GM18870 (cell line): ENCODE data around the gene HHIPL2.
A peak's percentile ranks its signal among the peaks of the same experiment; 100 is the strongest.

Experiments
- ATAC-seq: cut with Tn5 transposase; IDR thresholded peaks from one replicate; pipeline ENCODE4 v1.9.1; 2021; ENCODE audit warnings: moderate library complexity; ENCODE audit not compliant: unreplicated experiment

Gene HHIPL2

DNA sequence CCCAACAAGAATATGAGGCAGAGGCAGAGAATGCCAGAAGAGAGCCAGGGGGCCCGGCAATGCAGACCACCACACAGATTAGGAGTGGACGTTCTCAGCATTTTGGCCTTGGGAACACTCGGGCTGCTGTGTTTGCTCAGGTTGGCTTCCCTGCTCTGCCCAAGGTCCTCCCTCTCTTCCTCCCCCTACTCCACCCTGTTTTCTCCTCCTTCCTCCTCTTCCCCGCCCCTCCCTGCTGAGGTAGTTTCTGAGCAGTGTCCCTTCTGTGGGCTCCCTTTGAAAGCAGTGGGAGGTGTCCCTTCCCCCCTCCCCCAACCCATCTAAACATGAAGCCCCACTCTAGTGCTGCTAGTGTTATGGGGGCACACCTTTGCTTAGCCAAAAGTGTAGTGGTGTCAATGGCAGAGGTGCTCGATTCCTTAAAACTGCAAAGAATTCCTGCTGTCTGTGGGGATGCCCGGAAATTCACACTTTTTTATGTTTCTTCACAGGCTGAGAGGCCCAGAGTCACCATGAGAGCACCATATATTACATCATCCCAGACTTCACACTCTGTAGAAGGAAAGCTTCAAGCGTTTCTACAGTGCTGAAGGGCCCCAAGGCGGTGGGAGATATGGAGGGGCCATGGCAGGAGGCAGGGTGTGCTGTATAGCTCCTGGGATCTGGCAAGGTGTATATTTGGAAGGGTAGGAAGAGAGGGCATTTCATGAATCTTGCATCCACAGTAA is at the start of gene HHIPL2:
HHIPL2 (minus strand) TSS at position 161 of the 728 bp plus-strand sequence; CDS start at position 101, 60 bp downstream.
- ATAC-seq: no peak

DNA sequence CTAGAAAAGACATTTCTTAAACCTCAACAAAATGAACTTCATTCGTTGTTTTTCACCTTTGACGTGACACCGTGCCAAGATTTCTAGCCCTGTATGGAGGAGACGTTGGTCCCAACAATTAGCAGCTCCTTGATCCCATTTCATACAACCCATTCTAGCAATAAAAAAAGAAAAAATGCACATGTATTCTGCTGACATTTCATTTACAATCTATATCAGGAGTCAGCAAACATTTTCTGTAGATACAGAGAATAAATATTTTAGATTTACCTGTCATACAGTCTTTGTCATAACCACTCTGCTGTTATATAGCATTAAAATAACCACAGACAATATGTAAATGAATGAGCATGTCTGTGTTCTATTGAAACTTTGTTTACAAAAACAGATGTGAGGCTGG is 48.8 kb upstream of the HHIPL2 start:
- no peak for ATAC-seq

DNA sequence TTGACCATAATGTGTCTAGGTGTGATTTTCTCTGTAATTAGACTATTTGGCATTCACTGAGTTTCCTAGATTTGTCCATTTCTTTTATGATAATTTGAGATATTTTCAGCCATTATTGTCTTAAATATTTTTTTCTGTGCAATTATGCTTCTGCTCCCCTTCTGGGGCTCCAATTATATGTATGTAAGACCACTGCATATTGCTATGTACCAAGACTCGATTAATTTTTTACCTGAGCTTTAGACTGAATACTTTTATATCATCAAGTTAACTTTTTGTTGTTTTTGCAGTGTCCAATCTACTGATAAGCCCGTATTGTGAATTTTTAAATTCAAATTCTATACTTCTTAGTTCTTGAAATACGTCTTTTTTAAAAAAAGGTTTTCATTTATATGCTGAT is 46.9 kb upstream of the HHIPL2 start:
- no peak for ATAC-seq

DNA sequence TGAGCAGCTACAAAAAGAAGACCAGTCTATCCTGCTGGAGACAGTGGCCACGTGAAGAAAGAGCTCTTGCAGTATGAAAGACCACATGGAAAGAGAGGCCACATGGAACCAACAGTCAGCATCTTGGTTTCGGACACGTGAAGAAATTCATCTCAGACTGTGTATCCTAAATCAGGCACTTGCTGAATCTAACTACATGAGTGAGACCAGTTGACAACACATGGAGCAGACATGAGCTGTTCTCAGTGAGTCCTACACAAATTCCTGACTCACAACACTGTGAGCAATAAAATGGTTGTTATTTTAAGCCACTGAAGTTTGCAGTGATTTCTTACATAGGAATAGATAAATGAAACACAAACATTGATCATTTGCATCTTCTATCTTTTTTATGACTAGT is 44.3 kb upstream of the HHIPL2 start:
- ATAC-seq: no peak

DNA sequence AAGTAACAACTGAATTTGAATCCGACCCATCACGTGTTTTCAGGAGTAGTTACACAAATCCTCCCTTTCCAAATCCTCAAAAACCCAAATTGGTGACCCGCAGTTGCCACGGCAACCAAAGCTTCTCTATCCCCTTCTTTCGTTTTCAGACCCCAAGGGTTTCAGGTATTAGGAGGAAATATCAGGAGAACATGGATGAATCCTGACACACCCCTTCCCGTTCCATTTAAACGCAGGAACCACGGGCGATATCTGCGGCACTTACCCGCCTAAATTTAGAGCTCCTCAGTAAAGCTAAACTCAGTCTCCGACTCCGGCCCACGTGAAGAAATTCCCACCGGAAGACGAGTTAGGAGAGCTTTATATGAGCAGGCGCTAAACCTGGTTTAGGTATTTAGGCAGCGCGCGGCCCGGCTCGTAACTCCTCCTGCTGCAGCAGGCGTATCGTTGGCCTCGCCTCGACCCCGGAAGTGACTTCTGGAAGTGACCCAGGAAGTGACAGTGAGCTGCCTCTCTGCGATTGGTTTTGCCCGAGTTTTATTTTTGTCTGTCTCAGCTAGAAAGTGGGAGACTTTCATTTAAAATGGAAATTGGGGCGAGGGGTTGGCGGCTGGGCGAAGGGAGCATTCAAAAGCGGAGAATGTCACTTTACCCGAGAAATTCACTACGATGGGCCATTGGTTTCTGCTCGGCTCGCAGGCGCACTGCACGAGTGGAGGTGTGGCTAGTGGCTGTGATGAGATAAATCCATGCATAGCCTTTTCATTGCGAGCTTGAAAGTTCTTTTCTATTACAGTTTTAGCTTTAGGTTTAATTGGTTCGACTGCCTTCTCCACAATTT is 41.8 kb upstream of the HHIPL2 start, which contains the start of gene TAF1A:
TAF1A (minus strand) TSS at position 472 of the 841 bp plus-strand sequence.
- peak; percentile 95 for ATAC-seq

DNA sequence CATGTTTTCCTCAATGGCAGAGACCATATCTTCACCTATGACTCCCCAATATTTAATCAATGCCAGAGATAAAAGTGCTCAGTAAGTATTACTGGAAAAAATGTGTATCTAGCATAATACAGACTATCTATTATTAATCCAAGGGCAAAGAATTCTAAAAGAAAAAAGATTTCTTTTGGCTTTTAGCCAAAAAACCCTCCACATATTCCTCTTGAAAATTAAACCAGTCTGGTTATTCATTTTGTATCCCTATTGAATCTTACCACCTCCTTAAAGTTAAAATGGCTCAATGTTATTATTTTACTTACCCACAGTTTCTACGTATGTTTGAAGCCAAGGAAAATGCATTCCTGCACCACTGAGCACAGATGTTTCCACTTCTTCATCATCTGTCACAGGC is 40.2 kb upstream of the HHIPL2 start:
- ATAC-seq: no peak

DNA sequence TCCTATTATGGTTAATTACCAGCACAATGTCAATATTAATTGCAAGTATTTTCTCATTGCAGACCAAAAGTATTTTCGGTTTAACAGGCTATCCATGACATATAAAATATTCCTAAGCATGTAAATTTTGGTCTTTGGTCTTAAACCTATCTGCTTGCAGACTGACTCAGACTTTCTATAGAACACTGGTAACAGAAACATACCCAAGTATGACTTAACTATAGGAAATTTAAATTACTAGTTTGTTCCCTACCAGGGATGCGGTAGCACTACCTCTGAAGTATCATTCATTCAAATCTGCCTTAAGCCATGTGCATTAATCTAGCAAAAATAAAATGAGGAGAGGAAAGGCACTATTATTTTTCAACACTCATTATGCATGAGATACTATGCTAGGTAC is 38.9 kb upstream of the HHIPL2 start:
- no peak for ATAC-seq

DNA sequence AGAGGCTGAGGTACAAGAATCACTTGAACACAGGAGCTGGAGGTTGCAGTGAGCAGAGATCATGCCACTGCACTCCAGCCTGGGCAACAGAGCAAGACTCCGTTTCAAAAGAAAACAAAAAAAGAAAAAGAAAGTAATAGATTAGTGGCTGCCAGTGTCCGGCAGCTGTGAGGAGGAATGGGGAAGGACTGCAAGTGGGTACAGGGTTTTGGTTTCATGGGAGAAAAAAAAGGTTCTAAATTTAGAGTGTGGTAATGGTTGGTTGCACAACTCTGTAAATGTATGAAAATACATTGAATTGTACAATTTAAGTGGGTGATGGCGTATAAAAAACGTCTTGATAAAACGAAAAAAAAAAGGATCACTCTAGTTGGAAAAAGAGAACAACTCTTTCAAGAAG is 35.2 kb upstream of the HHIPL2 start:
- ATAC-seq: peak; percentile 90

DNA sequence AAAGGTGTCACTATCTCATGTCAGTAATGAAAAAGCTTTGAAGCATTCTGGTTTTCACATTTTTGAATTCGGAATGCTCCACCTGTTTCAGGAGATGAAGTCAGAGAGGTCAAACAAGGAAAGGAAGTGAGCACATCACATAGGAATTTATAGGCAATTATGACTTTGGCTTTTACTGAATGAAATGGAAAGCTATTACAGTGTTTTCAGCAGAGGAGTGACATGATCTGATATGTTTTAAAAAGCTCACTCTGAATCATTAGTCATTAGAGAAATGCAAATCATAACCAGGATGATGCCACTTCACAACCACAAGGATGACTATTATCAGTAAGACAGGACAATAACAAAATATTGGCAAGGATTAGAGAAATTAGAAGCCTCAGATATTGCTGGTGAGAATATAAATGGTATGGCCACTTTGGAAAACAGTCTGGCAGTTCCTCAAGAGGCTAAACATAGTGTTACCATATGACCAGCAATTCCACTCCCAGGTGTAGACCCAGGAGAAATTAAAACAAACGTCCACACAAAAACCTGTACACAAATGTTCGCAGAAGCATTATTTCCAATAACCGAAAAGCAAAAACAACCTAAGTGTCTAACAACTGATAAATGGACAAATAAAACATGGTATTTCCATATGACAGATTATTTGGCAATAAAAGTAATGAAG is 34.3 kb upstream of the HHIPL2 start:
- ATAC-seq: peak; percentile 76

DNA sequence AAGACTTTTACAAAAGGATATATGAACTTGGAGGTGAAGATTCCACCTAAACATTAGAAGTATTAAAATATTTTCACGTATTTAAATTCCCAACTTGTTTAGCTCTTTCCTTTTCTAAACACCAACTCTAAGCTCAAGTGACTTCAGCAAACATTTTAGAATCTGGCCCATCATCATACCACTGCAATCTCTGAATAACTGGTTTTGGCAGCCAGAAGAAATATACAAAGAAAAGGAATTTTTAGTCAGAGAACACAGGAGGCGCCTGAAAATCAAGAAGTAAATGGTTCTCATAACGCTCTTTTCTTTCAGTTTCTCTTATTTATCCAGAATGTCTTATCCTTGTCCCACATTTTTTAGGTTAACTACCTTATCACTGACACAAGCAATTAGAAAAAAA is 31.4 kb upstream of the HHIPL2 start:
- ATAC-seq: no peak

DNA sequence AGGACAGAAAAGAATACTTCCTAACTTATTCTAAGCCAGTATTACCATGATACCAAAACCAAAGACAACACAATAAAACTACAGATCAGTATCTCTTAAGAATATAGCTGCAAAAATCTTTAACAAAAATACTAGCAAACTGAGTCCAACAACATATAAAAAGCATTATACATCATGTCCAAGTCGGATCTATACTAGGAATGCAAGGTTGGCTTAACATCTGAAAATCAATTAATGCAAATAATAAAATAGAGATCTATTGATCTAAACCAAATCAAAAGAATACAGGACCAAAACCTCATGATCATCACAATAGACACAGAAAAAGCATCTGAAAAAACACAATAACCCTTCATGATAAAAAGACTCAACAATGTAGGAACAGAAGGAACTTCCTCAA is 22.9 kb upstream of the HHIPL2 start:
- no peak for ATAC-seq

DNA sequence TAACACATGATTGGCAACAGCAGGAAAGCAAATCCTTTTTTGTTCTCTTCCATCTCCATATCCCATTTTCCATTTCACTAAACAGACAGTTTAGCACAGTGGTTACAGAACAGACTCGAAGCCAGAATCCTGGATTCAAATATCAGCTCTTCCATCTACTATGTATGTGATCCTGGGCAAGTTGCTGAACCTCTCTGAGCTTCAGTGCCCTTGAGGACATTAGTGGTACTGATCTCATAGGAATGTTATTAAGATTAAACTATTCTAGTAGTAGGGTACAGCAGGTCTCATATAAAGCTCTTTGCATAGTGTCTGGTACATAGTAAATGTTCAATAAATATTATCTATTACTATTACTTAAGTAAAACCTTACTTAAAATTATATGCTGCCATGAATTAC is 13.8 kb upstream of the HHIPL2 start:
- ATAC-seq: no peak

DNA sequence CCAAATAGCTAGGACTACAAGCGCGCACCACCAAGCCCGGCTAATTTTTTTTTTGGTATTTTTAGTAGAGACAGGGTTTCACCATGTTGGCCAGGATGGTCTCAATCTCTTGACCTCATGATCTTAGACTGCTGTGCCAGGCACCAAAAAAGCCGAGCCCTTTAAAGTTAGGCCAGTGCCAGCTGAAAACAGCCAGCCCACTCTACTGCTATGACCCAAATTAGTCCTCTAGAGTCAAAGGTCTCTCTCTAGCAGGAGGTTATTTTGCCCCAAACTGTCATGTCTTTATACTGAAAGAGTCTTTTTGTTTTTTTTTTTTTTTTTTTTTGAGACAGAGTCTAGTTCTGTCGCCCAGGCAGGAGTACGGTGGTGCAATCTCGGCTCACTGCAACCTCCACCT is 9.7 kb upstream of the HHIPL2 start:
- ATAC-seq: no peak

DNA sequence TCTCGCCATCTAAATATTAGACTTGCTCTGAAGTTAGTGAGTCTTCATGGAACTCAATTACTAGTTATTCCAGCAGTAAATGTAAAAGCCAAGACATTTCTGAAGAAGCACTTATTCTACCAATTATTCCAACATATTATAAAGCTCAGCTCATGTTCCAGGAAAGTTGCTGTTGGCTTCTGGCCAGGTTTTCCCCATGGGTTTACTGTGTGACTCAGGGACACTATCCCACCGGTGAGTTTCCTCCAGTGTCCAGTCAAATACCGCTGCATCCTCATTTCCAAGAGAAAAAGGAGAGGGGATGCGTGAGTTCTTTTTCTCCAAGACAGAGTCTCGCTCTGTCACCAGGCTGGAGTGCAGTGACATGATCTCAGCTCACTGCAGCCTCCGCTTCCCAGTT is 9.2 kb upstream of the HHIPL2 start:
- no peak for ATAC-seq

DNA sequence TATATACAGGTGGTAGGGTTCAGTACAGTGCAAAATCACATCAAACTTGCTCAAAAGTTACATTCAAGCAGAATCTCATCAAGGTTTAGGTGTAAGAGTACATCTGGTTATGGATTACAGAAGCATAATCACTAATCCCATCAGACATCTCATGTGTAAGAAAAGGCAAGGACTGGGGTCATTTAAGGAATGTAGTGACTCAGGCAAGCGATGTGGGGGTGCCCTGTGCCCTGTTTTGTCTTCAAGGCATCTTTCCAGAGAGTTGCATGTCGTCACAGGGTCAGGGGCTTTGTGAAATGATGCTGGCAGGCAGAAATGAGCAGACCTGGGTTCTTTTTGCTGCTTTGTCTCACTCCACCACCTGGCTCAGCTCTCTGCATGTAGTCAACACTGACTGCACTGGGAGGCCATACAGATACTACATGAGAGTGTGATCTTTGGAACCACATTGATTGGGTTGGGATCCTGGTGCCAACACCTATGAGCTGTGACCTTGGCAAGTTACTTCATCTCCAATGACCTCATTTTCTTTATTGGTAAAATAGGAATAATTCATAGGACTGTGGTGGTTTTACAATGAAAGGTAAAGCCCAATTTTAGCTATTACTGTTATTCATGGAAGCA is 8.2 kb upstream of the HHIPL2 start:
- ATAC-seq: no peak

DNA sequence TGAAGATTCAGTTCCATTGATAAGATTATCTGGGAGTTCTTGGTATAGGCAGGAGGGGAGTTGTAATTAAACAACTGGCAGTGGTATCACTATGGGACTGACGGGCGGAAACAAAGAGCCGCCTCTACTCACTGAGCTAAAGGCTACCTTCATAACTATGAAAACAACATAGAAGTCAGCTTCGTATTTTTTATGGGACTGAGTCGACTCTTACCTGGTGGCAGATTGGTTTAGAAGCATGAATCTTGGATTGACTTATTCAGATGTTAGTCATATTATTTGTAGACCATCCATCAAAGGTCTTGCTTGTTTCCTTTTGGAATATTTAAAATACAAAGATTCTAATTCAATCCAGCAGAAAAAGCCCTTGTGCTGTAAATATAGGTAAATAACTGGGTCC is 6.3 kb upstream of the HHIPL2 start:
- ATAC-seq: no peak

DNA sequence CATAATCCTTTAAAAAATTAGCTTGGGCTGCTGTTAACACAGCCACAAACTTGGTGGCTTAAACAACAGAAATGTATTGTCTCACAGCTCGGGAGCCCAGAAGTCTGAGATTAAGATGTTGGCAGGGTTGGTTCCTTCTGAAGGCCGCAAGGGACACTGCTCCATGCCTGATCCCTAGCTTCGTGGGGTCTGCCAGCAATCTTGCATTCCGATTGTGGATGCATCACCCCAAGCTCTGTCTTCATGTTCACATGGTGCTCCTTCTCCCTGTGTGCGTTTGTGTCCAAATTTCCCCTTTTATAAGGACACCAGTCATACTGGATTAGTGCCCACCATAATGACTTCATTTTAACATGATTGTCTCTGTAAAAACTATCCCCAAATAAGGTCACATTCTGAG is 5.0 kb upstream of the HHIPL2 start:
- ATAC-seq: no peak

DNA sequence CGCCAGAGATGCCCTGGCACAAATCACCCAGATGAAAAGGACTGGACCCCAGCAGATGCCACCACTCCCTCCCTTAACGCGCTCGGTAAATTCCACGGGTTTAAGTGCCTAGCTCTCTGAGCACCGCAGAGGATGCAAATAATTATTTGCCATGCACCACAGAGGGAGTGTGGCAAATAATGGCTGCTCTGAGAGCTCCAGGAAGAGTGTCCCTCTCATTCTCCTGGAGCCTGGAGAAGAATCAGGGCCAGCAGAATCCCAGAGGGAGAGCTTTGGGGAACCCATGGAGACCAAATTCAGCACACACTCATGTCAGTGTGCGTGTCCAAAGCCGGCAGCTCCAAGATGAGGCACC is 667 bp downstream of the HHIPL2 start:
- ATAC-seq: no peak

DNA sequence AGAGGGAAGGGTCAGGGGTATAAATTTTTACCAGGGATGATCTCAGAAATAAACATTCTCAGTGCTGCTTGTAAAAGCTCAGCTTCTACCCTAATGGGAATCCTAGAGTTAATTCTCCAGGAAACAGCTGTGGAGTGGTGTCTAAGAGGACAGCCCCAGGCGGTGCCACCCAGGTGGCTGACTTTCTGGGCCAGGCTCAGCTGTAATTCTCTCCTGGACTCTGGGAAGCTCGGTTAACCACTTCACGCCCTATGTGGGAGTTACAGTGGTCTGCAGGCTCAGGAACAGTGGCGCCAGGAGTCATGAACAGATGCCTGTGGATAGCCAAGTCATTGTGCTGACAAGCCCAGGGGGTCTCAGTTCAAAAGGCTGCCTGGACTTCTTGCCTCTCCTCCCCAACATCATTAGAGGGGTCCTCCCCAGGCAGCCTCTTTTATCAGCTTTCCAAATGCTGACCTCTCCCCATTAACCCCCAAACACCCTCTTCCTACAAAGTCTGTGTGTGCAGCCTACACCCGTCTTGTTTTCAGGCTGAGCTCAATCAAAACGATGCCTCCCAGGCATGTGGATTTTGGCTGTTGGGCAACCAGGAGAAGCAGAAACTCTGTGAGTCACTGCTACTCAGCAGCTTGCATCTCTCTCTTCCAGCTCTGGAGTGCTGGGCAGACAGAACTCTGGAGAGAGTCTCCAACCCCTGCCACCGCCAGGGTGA is 1.2 kb downstream of the HHIPL2 start:
- ATAC-seq: no peak

DNA sequence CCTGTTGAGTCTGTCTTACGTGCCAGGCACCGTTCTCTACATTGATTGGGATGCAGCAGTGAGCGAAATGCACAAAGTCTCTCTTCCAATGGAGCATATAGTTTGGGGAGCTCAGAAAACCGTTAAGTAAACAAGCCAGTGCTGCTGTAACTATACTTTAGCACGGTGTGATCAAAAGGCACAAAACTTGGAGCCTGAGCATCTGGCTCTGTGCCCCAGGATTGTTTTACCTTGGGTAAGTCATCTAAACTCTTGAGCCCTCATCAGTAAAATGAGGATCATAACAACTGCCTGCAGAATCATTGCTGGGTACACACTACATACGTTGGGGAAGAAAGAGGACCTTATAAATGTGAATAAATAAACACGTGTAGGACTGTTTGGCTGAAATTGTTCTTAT is 1.8 kb downstream of the HHIPL2 start:
- no peak for ATAC-seq

DNA sequence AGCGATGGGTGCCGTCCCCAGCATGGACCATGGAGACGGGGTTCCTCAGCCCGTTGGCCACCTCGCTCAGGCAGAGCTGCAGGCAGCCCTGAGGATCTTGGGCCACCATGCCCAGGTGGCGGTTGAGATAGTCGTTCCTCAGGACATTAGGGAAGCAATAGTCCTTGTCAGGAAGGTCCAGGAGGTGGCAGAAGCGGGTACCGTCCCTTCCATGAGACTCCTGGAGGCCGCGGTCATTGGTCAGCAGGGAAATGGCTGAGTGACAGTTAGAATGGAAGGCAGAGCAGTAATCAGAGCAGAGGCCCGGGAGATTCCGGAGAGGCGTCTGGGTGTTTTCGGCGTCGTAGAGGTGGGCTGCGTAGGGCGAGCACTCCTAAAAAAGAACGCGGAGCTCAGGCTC is 4.1 kb downstream of the HHIPL2 start:
- ATAC-seq: no peak
